Hepatocyte (in vitro differentiated cells): ENCODE data around the gene CARM1.

Source experiments
- CTCF ChIP-seq: fragments of 200-600 bp; sonication (generic); IDR thresholded peaks from 2 replicates; pipeline ENCODE4 v1.5.1; 2016; ENCODE audit warnings: antibody characterized with exemption, mild to moderate bottlenecking; ENCODE audit not compliant: poor library complexity
- EZH2 ChIP-seq: fragments of 200-600 bp; sonication (generic); IDR thresholded peaks from 2 replicates; pipeline ENCODE4 v1.6.1; 2016; ENCODE audit warnings: antibody characterized with exemption, mild to moderate bottlenecking, borderline replicate concordance
- EZH2phosphoT487 ChIP-seq: fragments of 200-600 bp; sonication (generic); IDR thresholded peaks from one replicate; pipeline ENCODE4 v1.6.1; 2018; ENCODE audit warnings: antibody characterized with exemption, mild to moderate bottlenecking, low read depth, moderate library complexity; ENCODE audit not compliant: unreplicated experiment, severe bottlenecking

- TF ChIP-seq EZH2 (no peak), CTCF (no peak), EZH2phosphoT487 (no peak)
These were observed 99.9 kb downstream of the CARM1 start for GRCh38 chr19:10971107-10971726.
